ENCODE results near the gene MB. TPM values are rescaled to one million over a fixed set of nuclear protein-coding genes. Genes with fewer than 3 reads are reported as not detected.

MB gene
- total and polyA plus RNA-seq, 2 donors from 2014 or later = 0.84 TPM; not detected in 1

GRCh38 chr22:35561796-35562526 lies 55.2 kb downstream of the MB start:
- intact Hi-C loops (cut with DNase I) = no loop called here
- H3K9me3 ChIP-seq (ENCODE audit: control insufficient read depth in 2 of 3, insufficient read depth in 1 of 3, low read length in 3 of 3) = no peaks in the 10 kb centered on the region
- no peak for FAIRE-seq
- no peak for DNase-seq
- no peak overlapping the region for H3K9ac ChIP-seq (ENCODE audit: low read length in 3 of 3)
- H3K4me3 ChIP-seq (ENCODE audit: low read length in 3 of 3) = no peak overlapping the region
- peaks cover 0 to 4% (median 0%) of the 10 kb centered on the region in 3 donors for H3K4me1 ChIP-seq (ENCODE audit: control insufficient read depth in 2 of 3, insufficient read depth in 2 of 3, low read depth in 1 of 3, low read length in 3 of 3)
- no peaks in the 10 kb centered on the region for H3K36me3 ChIP-seq (ENCODE audit: control insufficient read depth in 2 of 3, insufficient read depth in 3 of 3, low read length in 3 of 3)
- H3K27ac ChIP-seq (ENCODE audit: low read depth in 2 of 2, low read length in 2 of 2) = no peak overlapping the region
- no peaks in the 10 kb centered on the region for H3K27me3 ChIP-seq (ENCODE audit: control insufficient read depth, insufficient read depth, low read length)
- no peak for TF ChIP-seq CTCF (IDR thresholded peaks at IDR 0.05; ENCODE audit: borderline replicate concordance, extremely low read depth, insufficient read depth)

GRCh38 chr22:35560824-35561223 lies 56.3 kb downstream of the MB start:
- TF ChIP-seq CTCF (IDR thresholded peaks at IDR 0.05; ENCODE audit: borderline replicate concordance, extremely low read depth, insufficient read depth) = no peak
- intact Hi-C loops (cut with DNase I) = no loop called here
- FAIRE-seq (no peak), DNase-seq (no peak)
- Histone ChIP-seq H3K9ac (ENCODE audit: low read length in 3 of 3) (no peak overlapping the region), H3K4me3 (ENCODE audit: low read length in 3 of 3) (no peak overlapping the region), H3K27me3 (ENCODE audit: control insufficient read depth, insufficient read depth, low read length) (no peaks in the 10 kb centered on the region), H3K27ac (ENCODE audit: low read depth in 2 of 2, low read length in 2 of 2) (no peak overlapping the region), H3K9me3 (ENCODE audit: control insufficient read depth in 2 of 3, insufficient read depth in 1 of 3, low read length in 3 of 3) (no peaks in the 10 kb centered on the region), H3K4me1 (ENCODE audit: control insufficient read depth in 2 of 3, insufficient read depth in 2 of 3, low read depth in 1 of 3, low read length in 3 of 3) (peaks cover 0 to 4% (median 0%) of the 10 kb centered on the region in 3 donors), H3K36me3 (ENCODE audit: control insufficient read depth in 2 of 3, insufficient read depth in 3 of 3, low read length in 3 of 3) (no peaks in the 10 kb centered on the region)

- TF ChIP-seq CTCF (IDR thresholded peaks at IDR 0.05; ENCODE audit: borderline replicate concordance, extremely low read depth, insufficient read depth) = no peak
- intact Hi-C loops (cut with DNase I) = no loop called here
- FAIRE-seq (no peak), DNase-seq (no peak)
- H3K27ac ChIP-seq (ENCODE audit: low read depth in 2 of 2, low read length in 2 of 2) = no peak overlapping the region
- H3K4me3 ChIP-seq (ENCODE audit: low read length in 3 of 3) = no peak overlapping the region
- peaks cover 0 to 4% (median 0%) of the 10 kb centered on the region in 3 donors for H3K4me1 ChIP-seq (ENCODE audit: control insufficient read depth in 2 of 3, insufficient read depth in 2 of 3, low read depth in 1 of 3, low read length in 3 of 3)
- no peaks in the 10 kb centered on the region for H3K27me3 ChIP-seq (ENCODE audit: control insufficient read depth, insufficient read depth, low read length)
- H3K36me3 ChIP-seq (ENCODE audit: control insufficient read depth in 2 of 3, insufficient read depth in 3 of 3, low read length in 3 of 3) = no peaks in the 10 kb centered on the region
- H3K9me3 ChIP-seq (ENCODE audit: control insufficient read depth in 2 of 3, insufficient read depth in 1 of 3, low read length in 3 of 3) = no peaks in the 10 kb centered on the region
- no peak overlapping the region for H3K9ac ChIP-seq (ENCODE audit: low read length in 3 of 3)
Observed at GRCh38 chr22:35560366-35560765, 56.8 kb downstream of the MB start.
